Psoas muscle (tissue), 8 donors: ENCODE data around the gene REM2. TPM values are rescaled to one million over a fixed set of nuclear protein-coding genes. Genes with fewer than 3 reads are reported as not detected.

ENCODE experiments used
- ATAC-seq, 4 donors: fragments of 200-7000 bp; cut with Tn5 transposase; one replicate each; pipeline ENCODE4 v1.9.1; 2020; ENCODE audit warnings: moderate library complexity in 3 of 4, mild to moderate bottlenecking in 2 of 4
- DNase-seq, 2 donors: peaks; one replicate each; pipeline ENCODE4 v3.0.0-alpha.2; 2020
- H3K27ac ChIP-seq: fragments of 200-600 bp; one replicate; pipeline ENCODE4 v1.8.0; 2022
- H3K27me3 ChIP-seq, 3 donors: fragments of 200-600 bp in 1 of 3; one replicate each; pipeline versions ENCODE4 v1.6.1 to v1.8.0; 2013 to 2022; ENCODE audit warnings: low read length in 2 of 3, mild to moderate bottlenecking in 2 of 3, moderate library complexity in 1 of 3; ENCODE audit not compliant: insufficient read depth in 3 of 3
- H3K36me3 ChIP-seq, 2 donors: fragments of 200-600 bp in 1 of 2; one replicate each; pipeline versions ENCODE4 v1.6.1 to v1.8.0; 2013 to 2022; ENCODE audit warnings: low read depth in 1 of 2, mild to moderate bottlenecking in 1 of 2, moderate library complexity in 1 of 2; ENCODE audit not compliant: insufficient read depth in 1 of 2
- H3K4me1 ChIP-seq: fragments of 200-600 bp; one replicate; pipeline ENCODE4 v1.8.0; 2022
- H3K4me3 ChIP-seq: fragments of 200-600 bp; one replicate; pipeline ENCODE4 v1.8.0; 2022; ENCODE audit warnings: mild to moderate bottlenecking
- H3K9me3 ChIP-seq: fragments of 200-600 bp; one replicate; pipeline ENCODE4 v1.8.0; 2022
- CTCF ChIP-seq: fragments of 200-600 bp; IDR thresholded peaks from one replicate; pipeline ENCODE4 v1.8.0; 2022; ENCODE audit warnings: antibody characterized with exemption
- WGBS, 3 donors: extraction: QIAGEN DNeasy Blood & Tissue Kit; methylation state at CpG; one replicate each; pipeline versions ENCODE4 v1.1.6 to v1.1.7; 2013; 5-methylcytosine and 5-hydroxymethylcytosine counted together
- intact Hi-C, 2 donors: fragments of 100-400 bp; cut with DNase I; formaldehyde crosslinking; loops; one replicate each; pipeline versions ENCODE4 v1.11.0 to v1.14.2; 2022
- polyA plus RNA-seq, 3 donors: library from polyadenylated mRNA; stranded (reverse); fragments of 200-250 nt; gene quantifications; one replicate each; pipeline ENCODE4 v1.2.3, GENCODE V29; 2013
- total RNA-seq, 4 donors: library from RNA; stranded (reverse); fragmentation: NEBNext Ultra II Directional in 2 of 4; extraction: Animal tissue kit (Norgen Biotek cat#: 25700) in 2 of 4; gene quantifications; one replicate each; pipeline versions ENCODE4 v1.2.1 to v1.2.4, GENCODE V29; 2021 to 2023
- donor health status: healthy with polysubstance abuse.
- donor health status: DM: no; HTN: no; CAD: no; lungs with moderate emphysema.
- donor health status: Bipolar disorder and iron deficiency.
- donor health status: healthy.
- donor health status: DM: yes; HTN: yes; CAD: no.
- donor health status: DM: no; HTN: no; CAD: no.
- donor health status: DM: no; HTN: no; CAD: no.
- donor health status: DM: yes; HTN: yes; CAD: no.

The REM2 gene
- total and polyA plus RNA-seq, 7 donors = 0.05 to 0.34 (median 0.18) TPM; not detected in 2

DNA sequence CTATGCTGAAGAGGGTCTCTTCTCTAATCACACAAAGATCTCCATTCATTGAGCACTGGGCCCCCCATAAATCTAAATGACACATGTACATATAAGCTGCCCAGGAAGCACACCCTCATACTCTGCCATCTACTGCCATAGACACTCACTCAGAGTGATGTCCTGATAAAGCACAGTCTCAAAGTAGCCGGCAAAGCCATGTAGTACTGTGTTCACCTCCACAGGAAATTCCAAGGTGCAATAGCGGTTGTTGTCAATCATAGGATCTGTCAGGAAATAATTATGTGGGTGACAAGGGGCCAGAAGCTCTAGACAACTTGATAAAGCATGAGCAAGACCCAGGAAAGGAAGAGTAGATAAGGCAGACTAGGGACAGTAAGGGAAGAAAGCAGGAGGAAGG lies 39.3 kb downstream of the REM2 start:
- no peak for TF ChIP-seq CTCF
- H3K9me3 ChIP-seq = no peaks in the 10 kb centered on the region
- DNase-seq (no peak), ATAC-seq (no peak)
- peaks cover 6% of the 10 kb centered on the region for H3K4me1 ChIP-seq
- no peak overlapping the region for H3K27ac ChIP-seq
- peaks cover 9 to 73% of the 10 kb centered on the region in 2 donors for H3K36me3 ChIP-seq
- 74 to 88% (median 75%) methylated on average over 2 of the region's 2 CpGs for WGBS, 3 donors
- no peaks in the 10 kb centered on the region for H3K27me3 ChIP-seq
- intact Hi-C loops = no loop called here
- no peak overlapping the region for H3K4me3 ChIP-seq

- 95 to 99% (median 98%) methylated on average over 5 of the region's 5 CpGs for WGBS, 3 donors
- ATAC-seq = no peak
- H3K27ac ChIP-seq = no peak overlapping the region
- H3K4me3 ChIP-seq = no peak overlapping the region
- no peaks in the 10 kb centered on the region for H3K27me3 ChIP-seq
- intact Hi-C loops = no loop called here
- no peaks in the 10 kb centered on the region for H3K9me3 ChIP-seq
- DNase-seq = no peak
- TF ChIP-seq CTCF = no peak
- H3K36me3 ChIP-seq = peaks cover 9 to 80% of the 10 kb centered on the region in 2 donors
- peaks cover 16% of the 10 kb centered on the region for H3K4me1 ChIP-seq
These were observed 40.7 kb downstream of the REM2 start for GRCh38 chr14:22923746-22924145.

GRCh38 chr14:22925513-22925912 lies 42.5 kb downstream of the REM2 start:
- no peak overlapping the region for H3K27ac ChIP-seq
- H3K4me1 ChIP-seq = peaks cover 16% of the 10 kb centered on the region
- H3K27me3 ChIP-seq = no peaks in the 10 kb centered on the region
- H3K36me3 ChIP-seq = peaks cover 9 to 75% of the 10 kb centered on the region in 2 donors
- H3K4me3 ChIP-seq = no peak overlapping the region
- ATAC-seq (no peak), DNase-seq (no peak)
- intact Hi-C loops = no loop called here
- no peaks in the 10 kb centered on the region for H3K9me3 ChIP-seq
- WGBS, 3 donors = 92 to 97% (median 94%) methylated on average over 8 of the region's 8 CpGs
- TF ChIP-seq CTCF = no peak

- no peak overlapping the region for H3K4me3 ChIP-seq
- peaks cover 9 to 67% of the 10 kb centered on the region in 2 donors for H3K36me3 ChIP-seq
- intact Hi-C loops = no loop called here
- WGBS, 3 donors = 74 to 91% (median 86%) methylated on average over 4 of the region's 4 CpGs
- ATAC-seq (no peak), DNase-seq (no peak)
- H3K27me3 ChIP-seq = no peaks in the 10 kb centered on the region
- no peaks in the 10 kb centered on the region for H3K9me3 ChIP-seq
- no peak for TF ChIP-seq CTCF
- H3K27ac ChIP-seq = no peak overlapping the region
- peaks cover 16% of the 10 kb centered on the region for H3K4me1 ChIP-seq
These were observed 43.3 kb downstream of the REM2 start for GRCh38 chr14:22926316-22926715.
